Mucosa of stomach (tissue), 1 donor: ENCODE measurements around the gene AP3B1.

Experiments used
- H3K27me3 ChIP-seq: one replicate; pipeline ENCODE4 v1.7.0; 2013; ENCODE audit warnings: mild to moderate bottlenecking, low read length; ENCODE audit not compliant: control insufficient read depth, insufficient read depth
- H3K36me3 ChIP-seq: one replicate; pipeline ENCODE4 v1.7.0; 2013; ENCODE audit warnings: low read length; ENCODE audit not compliant: control insufficient read depth, insufficient read depth
- H3K4me1 ChIP-seq: one replicate; pipeline ENCODE4 v1.7.0; 2013; ENCODE audit warnings: mild to moderate bottlenecking, low read length; ENCODE audit not compliant: control insufficient read depth, insufficient read depth
- H3K4me3 ChIP-seq: one replicate; pipeline ENCODE4 v1.7.0; 2013; ENCODE audit warnings: low read length
- H3K9ac ChIP-seq: one replicate; pipeline ENCODE4 v1.7.0; 2013; ENCODE audit warnings: mild to moderate bottlenecking, low read length, moderate library complexity
- H3K9me3 ChIP-seq: one replicate; pipeline ENCODE4 v1.7.0; 2013; ENCODE audit warnings: mild to moderate bottlenecking, low read length, moderate library complexity; ENCODE audit not compliant: control insufficient read depth
- donor health status: Pancreatic carcinoma.

Gene AP3B1

GRCh38 chr5:77971776-77972468, 322.6 kb downstream of the AP3B1 start:
- H3K27me3 ChIP-seq: peaks cover 50% of the 10 kb centered on the region
- H3K4me1 ChIP-seq: peaks cover 12% of the 10 kb centered on the region
- H3K4me3 ChIP-seq: no peak overlapping the region
- H3K9ac ChIP-seq: no peak overlapping the region
- no peaks in the 10 kb centered on the region for H3K9me3 ChIP-seq
- no peaks in the 10 kb centered on the region for H3K36me3 ChIP-seq

- peaks cover 50% of the 10 kb centered on the region for H3K27me3 ChIP-seq
- no peak overlapping the region for H3K9ac ChIP-seq
- no peaks in the 10 kb centered on the region for H3K9me3 ChIP-seq
- peaks cover 12% of the 10 kb centered on the region for H3K4me1 ChIP-seq
- no peak overlapping the region for H3K4me3 ChIP-seq
- no peaks in the 10 kb centered on the region for H3K36me3 ChIP-seq
Measured at GRCh38 chr5:77970891-77971290, 323.6 kb downstream of the AP3B1 start.

- no peaks in the 10 kb centered on the region for H3K36me3 ChIP-seq
- H3K9ac ChIP-seq: no peak overlapping the region
- no peaks in the 10 kb centered on the region for H3K4me1 ChIP-seq
- no peaks in the 10 kb centered on the region for H3K9me3 ChIP-seq
- no peak overlapping the region for H3K4me3 ChIP-seq
- peaks cover 19% of the 10 kb centered on the region for H3K27me3 ChIP-seq
Measured at GRCh38 chr5:77963795-77964194, 330.7 kb downstream of the AP3B1 start.

- no peak overlapping the region for H3K4me3 ChIP-seq
- H3K4me1 ChIP-seq: no peaks in the 10 kb centered on the region
- H3K9ac ChIP-seq: no peak overlapping the region
- no peaks in the 10 kb centered on the region for H3K9me3 ChIP-seq
- H3K27me3 ChIP-seq: peaks cover 36% of the 10 kb centered on the region
- H3K36me3 ChIP-seq: no peaks in the 10 kb centered on the region
Measured at GRCh38 chr5:77960863-77961396, 333.6 kb downstream of the AP3B1 start.

- Histone ChIP-seq H3K9me3 (no peaks in the 10 kb centered on the region), H3K36me3 (no peaks in the 10 kb centered on the region), H3K4me1 (no peaks in the 10 kb centered on the region), H3K9ac (no peak overlapping the region), H3K4me3 (no peak overlapping the region), H3K27me3 (peaks cover 36% of the 10 kb centered on the region)
Measured at GRCh38 chr5:77960305-77960704, 334.2 kb downstream of the AP3B1 start.

GRCh38 chr5:77958642-77959330, 335.7 kb downstream of the AP3B1 start:
- H3K9me3 ChIP-seq: no peaks in the 10 kb centered on the region
- H3K9ac ChIP-seq: no peak overlapping the region
- no peak overlapping the region for H3K4me3 ChIP-seq
- H3K4me1 ChIP-seq: no peaks in the 10 kb centered on the region
- peaks cover 36% of the 10 kb centered on the region for H3K27me3 ChIP-seq
- no peaks in the 10 kb centered on the region for H3K36me3 ChIP-seq

GRCh38 chr5:77957931-77958521, 336.5 kb downstream of the AP3B1 start:
- Histone ChIP-seq H3K4me3 (no peak overlapping the region), H3K27me3 (peaks cover 36% of the 10 kb centered on the region)

GRCh38 chr5:77957516-77957915, 337.0 kb downstream of the AP3B1 start:
- Histone ChIP-seq H3K9ac (no peak overlapping the region), H3K4me1 (no peaks in the 10 kb centered on the region), H3K4me3 (no peak overlapping the region), H3K36me3 (no peaks in the 10 kb centered on the region), H3K9me3 (no peaks in the 10 kb centered on the region), H3K27me3 (peaks cover 36% of the 10 kb centered on the region)

More at GRCh38 chr5:77957931-77958521, 336.5 kb downstream of the AP3B1 start:
- no peak overlapping the region for H3K9ac ChIP-seq
- H3K36me3 ChIP-seq: no peaks in the 10 kb centered on the region
- H3K4me1 ChIP-seq: no peaks in the 10 kb centered on the region
- no peaks in the 10 kb centered on the region for H3K9me3 ChIP-seq

GRCh38 chr5:77957081-77957480, 337.4 kb downstream of the AP3B1 start:
- H3K4me3 ChIP-seq: no peak overlapping the region
- H3K36me3 ChIP-seq: no peaks in the 10 kb centered on the region
- no peaks in the 10 kb centered on the region for H3K9me3 ChIP-seq
- H3K27me3 ChIP-seq: peaks cover 36% of the 10 kb centered on the region
- no peaks in the 10 kb centered on the region for H3K4me1 ChIP-seq
- no peak overlapping the region for H3K9ac ChIP-seq

GRCh38 chr5:77955577-77955976, 338.9 kb downstream of the AP3B1 start:
- Histone ChIP-seq H3K9ac (no peak overlapping the region), H3K36me3 (no peaks in the 10 kb centered on the region), H3K27me3 (peaks cover 36% of the 10 kb centered on the region), H3K4me3 (no peak overlapping the region), H3K9me3 (no peaks in the 10 kb centered on the region), H3K4me1 (no peaks in the 10 kb centered on the region)

- no peak overlapping the region for H3K4me3 ChIP-seq
- no peak overlapping the region for H3K9ac ChIP-seq
Measured at GRCh38 chr5:77953374-77953773, 341.1 kb downstream of the AP3B1 start.

GRCh38 chr5:77952636-77953212, 341.8 kb downstream of the AP3B1 start:
- Histone ChIP-seq H3K36me3 (no peaks in the 10 kb centered on the region), H3K9ac (no peak overlapping the region), H3K4me3 (no peak overlapping the region), H3K9me3 (no peaks in the 10 kb centered on the region), H3K27me3 (peaks cover 7% of the 10 kb centered on the region), H3K4me1 (no peaks in the 10 kb centered on the region)

More at GRCh38 chr5:77953374-77953773, 341.1 kb downstream of the AP3B1 start:
- no peaks in the 10 kb centered on the region for H3K4me1 ChIP-seq
- no peaks in the 10 kb centered on the region for H3K9me3 ChIP-seq
- no peaks in the 10 kb centered on the region for H3K36me3 ChIP-seq
- H3K27me3 ChIP-seq: peaks cover 14% of the 10 kb centered on the region
